ENCODE measurements around the gene NOP10.

- TF ChIP-seq CTCF (IDR thresholded peaks at IDR 0.05; ENCODE audit: low read depth, low read length, poor library complexity, severe bottlenecking) (no peak), EZH2phosphoT487 (IDR thresholded peaks at IDR 0.05; ENCODE audit: borderline replicate concordance, low read length) (no peak)
Measured at GRCh38 chr15:34366271-34367065, 23.5 kb upstream of the NOP10 start.

All from DOHH2 (cell line).